ENCODE data around the gene CAMTA1. TPM values are rescaled to one million over a fixed set of nuclear protein-coding genes. Genes with fewer than 3 reads are reported as not detected.

The CAMTA1 gene
- total and polyA plus RNA-seq, 4 donors, result 18.0 to 93.5 (median 35.8) TPM

DNA sequence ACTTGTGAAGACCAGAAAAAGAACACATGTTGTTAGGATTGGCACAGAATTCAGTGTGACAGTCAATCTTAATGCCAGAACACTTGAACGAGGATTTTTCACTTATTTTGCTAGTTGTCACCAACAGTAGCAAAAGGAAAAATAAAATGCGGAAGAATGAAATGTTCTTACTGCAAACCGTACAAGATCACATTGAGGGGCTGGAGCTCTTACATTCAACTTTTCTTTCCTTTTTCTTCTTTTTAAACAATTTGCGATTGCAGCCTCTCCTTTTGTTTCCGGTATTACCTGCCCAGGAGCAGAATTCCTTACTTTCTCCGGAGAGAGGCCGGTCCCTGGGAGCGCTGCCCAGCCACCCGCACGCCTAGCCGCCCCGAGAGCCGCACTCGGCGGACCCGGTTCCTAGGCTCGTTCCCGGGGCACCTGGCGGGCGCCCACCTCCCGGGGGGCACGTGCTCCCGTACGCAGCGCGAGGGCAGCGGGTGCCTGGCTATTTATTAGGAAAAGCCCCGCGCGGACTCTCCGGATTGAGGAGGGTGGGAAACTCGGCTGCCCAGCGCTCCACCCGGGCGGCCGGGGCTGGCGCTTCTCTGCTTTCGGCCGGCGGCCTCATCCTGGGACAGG lies 1.2 kb upstream of the CAMTA1 start (continued):
- TF ChIP-seq, protein P1, sequence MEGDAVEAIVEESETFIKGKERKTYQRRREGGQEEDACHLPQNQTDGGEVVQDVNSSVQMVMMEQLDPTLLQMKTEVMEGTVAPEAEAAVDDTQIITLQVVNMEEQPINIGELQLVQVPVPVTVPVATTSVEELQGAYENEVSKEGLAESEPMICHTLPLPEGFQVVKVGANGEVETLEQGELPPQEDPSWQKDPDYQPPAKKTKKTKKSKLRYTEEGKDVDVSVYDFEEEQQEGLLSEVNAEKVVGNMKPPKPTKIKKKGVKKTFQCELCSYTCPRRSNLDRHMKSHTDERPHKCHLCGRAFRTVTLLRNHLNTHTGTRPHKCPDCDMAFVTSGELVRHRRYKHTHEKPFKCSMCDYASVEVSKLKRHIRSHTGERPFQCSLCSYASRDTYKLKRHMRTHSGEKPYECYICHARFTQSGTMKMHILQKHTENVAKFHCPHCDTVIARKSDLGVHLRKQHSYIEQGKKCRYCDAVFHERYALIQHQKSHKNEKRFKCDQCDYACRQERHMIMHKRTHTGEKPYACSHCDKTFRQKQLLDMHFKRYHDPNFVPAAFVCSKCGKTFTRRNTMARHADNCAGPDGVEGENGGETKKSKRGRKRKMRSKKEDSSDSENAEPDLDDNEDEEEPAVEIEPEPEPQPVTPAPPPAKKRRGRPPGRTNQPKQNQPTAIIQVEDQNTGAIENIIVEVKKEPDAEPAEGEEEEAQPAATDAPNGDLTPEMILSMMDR (IDR thresholded peaks at IDR 0.05; ENCODE audit: low read depth, low read length, missing input control), result no peak
- TF ChIP-seq NR2F2 (IDR thresholded peaks at IDR 0.05), result no peak
- no peak for TF ChIP-seq TAF1 (conservative IDR thresholded peaks at IDR 0.05)
- peak in 1 of 2 donors; percentile 41 for TF ChIP-seq EGR1 (IDR thresholded peaks at IDR 0.05; ENCODE audit: low read depth in 2 of 2)
- no peak for TF ChIP-seq RXRA (IDR thresholded peaks at IDR 0.05)
- TF ChIP-seq GABPA (IDR thresholded peaks at IDR 0.05 in 1 of 2, conservative IDR thresholded peaks at IDR 0.05 in 1 of 2), result no peak

DNA sequence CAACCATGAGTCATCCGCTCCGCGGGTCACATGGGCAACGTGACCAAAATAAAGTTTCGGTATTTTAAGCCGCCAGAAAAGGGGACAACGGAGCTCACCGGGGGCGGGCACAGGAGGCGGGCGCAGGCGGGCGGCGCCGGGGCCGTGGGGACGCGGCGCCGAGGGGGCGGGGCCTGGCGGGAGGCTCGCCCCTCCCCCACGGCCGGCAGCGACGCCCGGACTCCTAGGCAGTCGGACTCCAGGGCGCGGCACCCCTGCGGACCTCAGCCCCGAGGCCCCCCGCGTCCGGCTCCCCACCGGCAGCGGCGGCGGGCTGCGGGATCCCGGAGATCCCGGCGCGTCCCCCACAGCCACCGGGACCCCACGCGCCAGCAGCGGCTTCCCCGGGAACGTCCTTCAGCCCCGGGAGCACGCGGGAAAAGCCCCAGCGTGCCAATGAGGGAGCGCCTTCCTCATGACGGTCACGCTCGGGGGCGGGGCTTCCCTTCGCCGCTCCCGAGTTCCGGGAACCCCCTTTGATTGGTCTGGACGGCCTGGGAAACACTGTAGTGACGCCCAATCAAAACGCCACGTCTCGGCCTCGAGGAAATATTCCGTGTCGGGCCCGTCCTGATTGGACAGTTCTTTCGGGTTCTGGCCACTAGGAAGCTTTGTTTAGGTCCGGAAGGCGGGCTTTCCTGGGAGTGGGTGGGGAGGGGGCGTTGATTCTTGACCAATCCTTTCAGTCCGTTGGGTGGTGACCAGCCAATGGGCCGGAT lies 515 bp upstream of the CAMTA1 start:
- WGBS, result under 1% methylated on average over 79 of the region's 79 CpGs
- Histone ChIP-seq H3K36me3 (ENCODE audit: control insufficient read depth in 4 of 4, insufficient read depth in 3 of 4, low read depth in 1 of 4, low read length in 3 of 4) (no peaks in the 10 kb centered on the region), H3K27me3 (ENCODE audit: control insufficient read depth in 4 of 4, insufficient read depth in 4 of 4, low read length in 3 of 4) (no peaks in the 10 kb centered on the region), H3K9ac (ENCODE audit: low read depth in 1 of 2, low read length in 2 of 2) (peak overlapping the region; percentile 72 to 90), H3K27ac (ENCODE audit: low read depth in 1 of 2, low read length in 2 of 2) (peak overlapping the region; percentile 99), H3K4me3 (ENCODE audit: low read depth in 1 of 3, low read length in 3 of 3) (peak overlapping the region in 2 of 3 donors; percentile 51 to 78), H3K4me1 (ENCODE audit: control insufficient read depth in 4 of 4, insufficient read depth in 4 of 4, low read length in 3 of 4) (peaks cover 4 to 20% (median 11%) of the 10 kb centered on the region in 4 donors), H3K9me3 (ENCODE audit: control insufficient read depth in 4 of 4, low read length in 3 of 4) (no peaks in the 10 kb centered on the region)
- DNase-seq (ENCODE audit: low spot score), result peak; percentile 98
- TF ChIP-seq YY1 (IDR thresholded peaks at IDR 0.05) (no peak), FOXA1 (IDR thresholded peaks at IDR 0.05) (no peak), TAF1 (conservative IDR thresholded peaks at IDR 0.05) (no peak), NR2F2 (IDR thresholded peaks at IDR 0.05) (no peak), HNF4A (conservative IDR thresholded peaks at IDR 0.05) (peak in 1 of 2 donors; percentile 18), RXRA (IDR thresholded peaks at IDR 0.05) (peak in 1 of 2 donors; percentile 5), SP1 (IDR thresholded peaks at IDR 0.05) (peak; percentile 100), FOXA2 (IDR thresholded peaks at IDR 0.05) (no peak), JUND (IDR thresholded peaks at IDR 0.05) (peak; percentile 96 to 98), HNF4G (IDR thresholded peaks at IDR 0.05) (no peak), GABPA (IDR thresholded peaks at IDR 0.05 in 1 of 2, conservative IDR thresholded peaks at IDR 0.05 in 1 of 2) (peak; percentile 60 to 84), RAD21 (IDR thresholded peaks at IDR 0.05) (no peak), EGR1 (IDR thresholded peaks at IDR 0.05; ENCODE audit: low read depth in 2 of 2) (peak in 1 of 2 donors; percentile 78)
- TF ChIP-seq, protein P2, sequence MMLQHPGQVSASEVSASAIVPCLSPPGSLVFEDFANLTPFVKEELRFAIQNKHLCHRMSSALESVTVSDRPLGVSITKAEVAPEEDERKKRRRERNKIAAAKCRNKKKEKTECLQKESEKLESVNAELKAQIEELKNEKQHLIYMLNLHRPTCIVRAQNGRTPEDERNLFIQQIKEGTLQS (IDR thresholded peaks at IDR 0.05), result no peak
- TF ChIP-seq, protein P3, sequence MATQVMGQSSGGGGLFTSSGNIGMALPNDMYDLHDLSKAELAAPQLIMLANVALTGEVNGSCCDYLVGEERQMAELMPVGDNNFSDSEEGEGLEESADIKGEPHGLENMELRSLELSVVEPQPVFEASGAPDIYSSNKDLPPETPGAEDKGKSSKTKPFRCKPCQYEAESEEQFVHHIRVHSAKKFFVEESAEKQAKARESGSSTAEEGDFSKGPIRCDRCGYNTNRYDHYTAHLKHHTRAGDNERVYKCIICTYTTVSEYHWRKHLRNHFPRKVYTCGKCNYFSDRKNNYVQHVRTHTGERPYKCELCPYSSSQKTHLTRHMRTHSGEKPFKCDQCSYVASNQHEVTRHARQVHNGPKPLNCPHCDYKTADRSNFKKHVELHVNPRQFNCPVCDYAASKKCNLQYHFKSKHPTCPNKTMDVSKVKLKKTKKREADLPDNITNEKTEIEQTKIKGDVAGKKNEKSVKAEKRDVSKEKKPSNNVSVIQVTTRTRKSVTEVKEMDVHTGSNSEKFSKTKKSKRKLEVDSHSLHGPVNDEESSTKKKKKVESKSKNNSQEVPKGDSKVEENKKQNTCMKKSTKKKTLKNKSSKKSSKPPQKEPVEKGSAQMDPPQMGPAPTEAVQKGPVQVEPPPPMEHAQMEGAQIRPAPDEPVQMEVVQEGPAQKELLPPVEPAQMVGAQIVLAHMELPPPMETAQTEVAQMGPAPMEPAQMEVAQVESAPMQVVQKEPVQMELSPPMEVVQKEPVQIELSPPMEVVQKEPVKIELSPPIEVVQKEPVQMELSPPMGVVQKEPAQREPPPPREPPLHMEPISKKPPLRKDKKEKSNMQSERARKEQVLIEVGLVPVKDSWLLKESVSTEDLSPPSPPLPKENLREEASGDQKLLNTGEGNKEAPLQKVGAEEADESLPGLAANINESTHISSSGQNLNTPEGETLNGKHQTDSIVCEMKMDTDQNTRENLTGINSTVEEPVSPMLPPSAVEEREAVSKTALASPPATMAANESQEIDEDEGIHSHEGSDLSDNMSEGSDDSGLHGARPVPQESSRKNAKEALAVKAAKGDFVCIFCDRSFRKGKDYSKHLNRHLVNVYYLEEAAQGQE (IDR thresholded peaks at IDR 0.05), result peak; percentile 47
- TF ChIP-seq, protein P4, sequence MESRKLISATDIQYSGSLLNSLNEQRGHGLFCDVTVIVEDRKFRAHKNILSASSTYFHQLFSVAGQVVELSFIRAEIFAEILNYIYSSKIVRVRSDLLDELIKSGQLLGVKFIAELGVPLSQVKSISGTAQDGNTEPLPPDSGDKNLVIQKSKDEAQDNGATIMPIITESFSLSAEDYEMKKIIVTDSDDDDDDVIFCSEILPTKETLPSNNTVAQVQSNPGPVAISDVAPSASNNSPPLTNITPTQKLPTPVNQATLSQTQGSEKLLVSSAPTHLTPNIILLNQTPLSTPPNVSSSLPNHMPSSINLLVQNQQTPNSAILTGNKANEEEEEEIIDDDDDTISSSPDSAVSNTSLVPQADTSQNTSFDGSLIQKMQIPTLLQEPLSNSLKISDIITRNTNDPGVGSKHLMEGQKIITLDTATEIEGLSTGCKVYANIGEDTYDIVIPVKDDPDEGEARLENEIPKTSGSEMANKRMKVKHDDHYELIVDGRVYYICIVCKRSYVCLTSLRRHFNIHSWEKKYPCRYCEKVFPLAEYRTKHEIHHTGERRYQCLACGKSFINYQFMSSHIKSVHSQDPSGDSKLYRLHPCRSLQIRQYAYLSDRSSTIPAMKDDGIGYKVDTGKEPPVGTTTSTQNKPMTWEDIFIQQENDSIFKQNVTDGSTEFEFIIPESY (IDR thresholded peaks at IDR 0.05), result no peak
- TF ChIP-seq, protein P5, sequence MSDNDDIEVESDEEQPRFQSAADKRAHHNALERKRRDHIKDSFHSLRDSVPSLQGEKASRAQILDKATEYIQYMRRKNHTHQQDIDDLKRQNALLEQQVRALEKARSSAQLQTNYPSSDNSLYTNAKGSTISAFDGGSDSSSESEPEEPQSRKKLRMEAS (IDR thresholded peaks at IDR 0.05), result peak; percentile 57
- TF ChIP-seq, protein P1 (IDR thresholded peaks at IDR 0.05; ENCODE audit: low read depth, low read length, missing input control), result peak; percentile 5

Data from liver (tissue), 9 donors.